AG20443 (cell line): ENCODE measurements around the gene SMARCE1.

ENCODE experiments used
- DNase-seq: peaks from one replicate; pipeline ENCODE4 v3.0.0; 2012; ENCODE audit warnings: low spot score, mixed read lengths

The SMARCE1 gene

GRCh38 chr17:40647624-40648383 is at the start of gene SMARCE1:
SMARCE1 (minus strand) TSS chr17:40647818; CDS start chr17:40645802, 2,016 bp downstream.
- peak; percentile 84 for DNase-seq

- no peak for DNase-seq
These were observed 49.7 kb upstream of the SMARCE1 start for GRCh38 chr17:40697297-40697696.

GRCh38 chr17:40696651-40697072 is 49.0 kb upstream of the SMARCE1 start:
- DNase-seq = no peak

GRCh38 chr17:40695874-40696472 is 48.4 kb upstream of the SMARCE1 start:
- DNase-seq = no peak

GRCh38 chr17:40694584-40694983 is 47.0 kb upstream of the SMARCE1 start:
- DNase-seq = no peak

- no peak for DNase-seq
These were observed 39.5 kb upstream of the SMARCE1 start for GRCh38 chr17:40687106-40687505.

GRCh38 chr17:40686192-40686591 is 38.6 kb upstream of the SMARCE1 start:
- DNase-seq = no peak

GRCh38 chr17:40680998-40681397 is 33.4 kb upstream of the SMARCE1 start:
- DNase-seq = no peak

- DNase-seq = no peak
These were observed 31.9 kb upstream of the SMARCE1 start for GRCh38 chr17:40679523-40679907.

GRCh38 chr17:40678902-40679522 is 31.4 kb upstream of the SMARCE1 start:
- no peak for DNase-seq

GRCh38 chr17:40675905-40676304 is 28.3 kb upstream of the SMARCE1 start:
- no peak for DNase-seq

GRCh38 chr17:40672654-40673053 is 25.0 kb upstream of the SMARCE1 start:
- no peak for DNase-seq

GRCh38 chr17:40671282-40671681 is 23.7 kb upstream of the SMARCE1 start:
- no peak for DNase-seq

- DNase-seq = no peak
These were observed 18.7 kb upstream of the SMARCE1 start for GRCh38 chr17:40666331-40666730.

- no peak for DNase-seq
These were observed 17.1 kb upstream of the SMARCE1 start, which contains the start of gene KRT222 for GRCh38 chr17:40664582-40665333. KRT222 (minus strand) TSS chr17:40665177; CDS start chr17:40665099, 78 bp downstream.

GRCh38 chr17:40663252-40663651 is 15.6 kb upstream of the SMARCE1 start:
- DNase-seq = no peak

- DNase-seq = no peak
These were observed 12.3 kb upstream of the SMARCE1 start for GRCh38 chr17:40659911-40660310.

- no peak for DNase-seq
These were observed 10.8 kb upstream of the SMARCE1 start for GRCh38 chr17:40658396-40658795.

GRCh38 chr17:40651939-40652338 is 4.3 kb upstream of the SMARCE1 start:
- no peak for DNase-seq

- no peak for DNase-seq
These were observed 858 bp upstream of the SMARCE1 start for GRCh38 chr17:40648384-40648968.

- DNase-seq = peak; percentile 65
These were observed 611 bp downstream of the SMARCE1 start for GRCh38 chr17:40646791-40647623.
